Testis (tissue), 5 donors: ENCODE measurements around the gene HOXC11. TPM values are rescaled to one million over a fixed set of nuclear protein-coding genes. Genes with fewer than 3 reads are reported as not detected.

Experiments used
- DNase-seq: peaks from one replicate; pipeline ENCODE4 v3.0.0-alpha.2; 2019
- H3K27ac ChIP-seq, 2 donors: fragments of 200-600 bp; sonication (generic); one replicate each; pipeline ENCODE4 v1.5.1; 2019
- H3K27me3 ChIP-seq: fragments of 200-600 bp; sonication (generic); one replicate; pipeline ENCODE4 v1.5.1; 2019
- H3K36me3 ChIP-seq: fragments of 200-600 bp; sonication (generic); one replicate; pipeline ENCODE4 v1.5.1; 2017; ENCODE audit warnings: low read depth; ENCODE audit errors: missing control alignments
- H3K4me1 ChIP-seq: fragments of 200-600 bp; sonication (generic); one replicate; pipeline ENCODE4 v1.5.1; 2019
- H3K4me3 ChIP-seq, 2 donors: fragments of 200-600 bp; sonication (generic); one replicate each; pipeline ENCODE4 v1.5.1; 2017 to 2019
- H3K9me3 ChIP-seq: fragments of 200-600 bp; sonication (generic); one replicate; pipeline ENCODE4 v1.5.1; 2017
- POLR2A ChIP-seq: fragments of 450-650 bp; IDR thresholded peaks from one replicate; pipeline ENCODE4 v1.6.1; 2017; ENCODE audit warnings: antibody characterized with exemption, mild to moderate bottlenecking, moderate library complexity
- WGBS, 2 donors: methylation state at CpG; one replicate each; pipeline ENCODE4 v1.1.5; 2018; 5-methylcytosine and 5-hydroxymethylcytosine counted together
- intact Hi-C: fragments of 100-400 bp; cut with DNase I; formaldehyde crosslinking; loops from one replicate; pipeline ENCODE4 v1.15.1; 2023; ENCODE audit warnings: low total_unique reads
- long read RNA-seq, 2 donors: transcript quantifications; one replicate each; lab custom pipeline, GENCODE V29; 2026
- polyA plus RNA-seq: library from polyadenylated mRNA; stranded (reverse); fragments of 350-450 nt; fragmentation: Illumina TruSeq; extraction: RNeasy Lipid Tissue Mini Kit (QIAGEN cat#74804); gene quantifications from one replicate; pipeline ENCODE4 v1.2.3, GENCODE V29; 2014; ENCODE audit warnings: low read depth, low replicate concordance; ENCODE audit not compliant: insufficient read depth
- total RNA-seq, 2 donors: library from RNA; depleted of rRNA; stranded (reverse); fragments of >200 nt; gene quantifications; one replicate each; pipeline ENCODE4 v1.2.3, GENCODE V29; 2016
- TF ChIP-seq, protein P1 (sequence below), 3 experiments: fragments of 450-650 bp in 2 of 3; fragments of 200-600 bp in 1 of 3; sonication (generic) in 1 of 3; IDR thresholded peaks; one replicate each; pipeline ENCODE4 v1.5.1; 2016 to 2019; ENCODE audit warnings: antibody characterized with exemption in 3 of 3, mild to moderate bottlenecking in 2 of 3, moderate library complexity in 1 of 3

The HOXC11 gene
- total RNA-seq (1 to 10 TPM in 1 of 2 donors, under 1 TPM in 1; 0.25 to 1.1 TPM), polyA plus RNA-seq (0.18 TPM)
- long read RNA-seq, donor 1: 0 reads
- long read RNA-seq, donor 2: 0 reads

- Histone ChIP-seq H3K9me3 (no peaks in the 10 kb centered on the region), H3K27ac (no peak within 1 kb of the TSS), H3K4me1 (peaks cover 12% of the 10 kb centered on the region), H3K27me3 (peaks cover 10% of the 10 kb centered on the region), H3K36me3 (no peaks in the 10 kb centered on the region), H3K4me3 (peak within 1 kb of the TSS; percentile 2 to 41)
- no peak for TF ChIP-seq POLR2A
- TF ChIP-seq, protein P1, sequence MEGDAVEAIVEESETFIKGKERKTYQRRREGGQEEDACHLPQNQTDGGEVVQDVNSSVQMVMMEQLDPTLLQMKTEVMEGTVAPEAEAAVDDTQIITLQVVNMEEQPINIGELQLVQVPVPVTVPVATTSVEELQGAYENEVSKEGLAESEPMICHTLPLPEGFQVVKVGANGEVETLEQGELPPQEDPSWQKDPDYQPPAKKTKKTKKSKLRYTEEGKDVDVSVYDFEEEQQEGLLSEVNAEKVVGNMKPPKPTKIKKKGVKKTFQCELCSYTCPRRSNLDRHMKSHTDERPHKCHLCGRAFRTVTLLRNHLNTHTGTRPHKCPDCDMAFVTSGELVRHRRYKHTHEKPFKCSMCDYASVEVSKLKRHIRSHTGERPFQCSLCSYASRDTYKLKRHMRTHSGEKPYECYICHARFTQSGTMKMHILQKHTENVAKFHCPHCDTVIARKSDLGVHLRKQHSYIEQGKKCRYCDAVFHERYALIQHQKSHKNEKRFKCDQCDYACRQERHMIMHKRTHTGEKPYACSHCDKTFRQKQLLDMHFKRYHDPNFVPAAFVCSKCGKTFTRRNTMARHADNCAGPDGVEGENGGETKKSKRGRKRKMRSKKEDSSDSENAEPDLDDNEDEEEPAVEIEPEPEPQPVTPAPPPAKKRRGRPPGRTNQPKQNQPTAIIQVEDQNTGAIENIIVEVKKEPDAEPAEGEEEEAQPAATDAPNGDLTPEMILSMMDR (IDR thresholded peaks at IDR 0.05): no peak
- 11% methylated on average over 20 to 21 of the region's 21 CpGs for WGBS, 2 donors
- no peak for DNase-seq
- intact Hi-C loops: no loop called here
These were observed at the start of gene HOXC11 for GRCh38 chr12:53972722-53973235. Gene HOXC11, plus strand, starts transcription at chr12:53973126. Its CDS starts 116 bp downstream, at chr12:53973242.

- 49 to 69% methylated on average over 2 of the region's 2 CpGs for WGBS, 2 donors
- TF ChIP-seq, protein P1 (IDR thresholded peaks at IDR 0.05): no peak
- TF ChIP-seq POLR2A: no peak
- Histone ChIP-seq H3K36me3 (no peaks in the 10 kb centered on the region), H3K27ac (no peak overlapping the region), H3K27me3 (no peaks in the 10 kb centered on the region), H3K9me3 (no peaks in the 10 kb centered on the region), H3K4me3 (no peak overlapping the region), H3K4me1 (no peaks in the 10 kb centered on the region)
- DNase-seq: no peak
- intact Hi-C loops: no loop called here
These were observed 48.2 kb upstream of the HOXC11 start for GRCh38 chr12:53924521-53925405.

DNA sequence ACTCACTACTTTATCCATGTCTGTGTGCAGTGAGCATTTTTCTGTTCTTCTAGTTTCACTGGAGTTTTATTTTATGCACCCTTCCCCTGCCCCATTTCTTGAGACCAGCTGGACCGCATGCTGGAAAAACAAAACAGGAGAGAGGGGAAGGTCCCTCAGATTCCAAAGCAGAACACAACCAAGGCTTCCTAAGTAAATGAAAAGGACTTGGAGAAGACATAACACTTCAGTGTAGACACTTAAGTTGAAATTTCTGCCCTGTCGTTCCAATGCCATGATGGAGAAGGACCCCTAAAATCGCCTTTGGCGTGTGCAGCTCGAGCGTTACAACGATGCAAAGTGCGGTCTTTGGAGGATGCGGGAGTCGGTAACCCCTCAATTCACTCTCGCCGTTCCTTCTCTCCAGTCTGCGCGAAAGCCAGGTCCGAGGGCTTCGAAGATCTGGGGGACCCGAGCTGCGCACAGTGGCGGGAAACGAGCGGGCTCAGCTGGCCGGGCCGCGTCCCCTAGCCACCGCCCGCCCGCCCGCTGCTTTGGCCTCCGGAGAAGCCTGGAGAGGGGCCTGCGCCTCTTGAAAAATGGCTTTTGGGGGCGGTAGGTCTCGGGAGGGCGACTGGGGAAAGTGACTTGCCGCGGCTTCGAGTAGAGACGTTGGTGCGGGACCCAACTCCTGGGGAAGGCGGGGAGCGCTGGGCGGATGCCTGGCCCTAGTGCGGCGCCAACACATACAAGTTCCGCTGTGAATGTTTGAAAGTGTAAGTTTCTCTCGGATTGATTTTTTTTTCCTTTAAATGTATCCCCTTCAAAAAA, 45.5 kb upstream of the HOXC11 start:
- Histone ChIP-seq H3K4me3 (peak overlapping the region; percentile 4 to 24), H3K4me1 (no peaks in the 10 kb centered on the region), H3K9me3 (no peaks in the 10 kb centered on the region), H3K27ac (no peak overlapping the region), H3K36me3 (no peaks in the 10 kb centered on the region), H3K27me3 (no peaks in the 10 kb centered on the region)
- no peak for TF ChIP-seq POLR2A
- TF ChIP-seq, protein P1 (IDR thresholded peaks at IDR 0.05): no peak
- WGBS, 2 donors: 4% methylated on average over 39 to 45 of the region's 45 CpGs
- intact Hi-C loops: no loop called here
- no peak for DNase-seq

GRCh38 chr12:53928054-53928835, 44.7 kb upstream of the HOXC11 start:
- Histone ChIP-seq H3K4me1 (no peaks in the 10 kb centered on the region), H3K9me3 (no peaks in the 10 kb centered on the region), H3K27me3 (no peaks in the 10 kb centered on the region), H3K36me3 (no peaks in the 10 kb centered on the region), H3K4me3 (peak overlapping the region in 1 of 2 donors; percentile 24), H3K27ac (no peak overlapping the region)
- no peak for DNase-seq
- no peak for TF ChIP-seq POLR2A
- TF ChIP-seq, protein P1 (IDR thresholded peaks at IDR 0.05): no peak
- intact Hi-C loops: no loop called here
- WGBS, 2 donors: 7 to 9% methylated on average over 31 of the region's 31 CpGs
